Peyer's patch (tissue), 4 donors: ENCODE measurements around the gene OR52E8.

Source experiments
- POLR2A ChIP-seq, 2 donors: fragments of 450-650 bp; IDR thresholded peaks; one replicate each; pipeline ENCODE4 v1.5.1; 2017; ENCODE audit warnings: antibody characterized with exemption in 2 of 2, mild to moderate bottlenecking in 2 of 2, moderate library complexity in 2 of 2
- TF ChIP-seq, protein P1 (sequence below), 6 experiments: fragments of 450-650 bp in 4 of 6; fragments of 200-600 bp in 2 of 6; sonication (generic) in 1 of 6; IDR thresholded peaks; one replicate each; pipeline ENCODE4 v1.5.1; 2017 to 2019; ENCODE audit warnings: antibody characterized with exemption in 6 of 6, mild to moderate bottlenecking in 3 of 6, moderate library complexity in 1 of 6

DNA sequence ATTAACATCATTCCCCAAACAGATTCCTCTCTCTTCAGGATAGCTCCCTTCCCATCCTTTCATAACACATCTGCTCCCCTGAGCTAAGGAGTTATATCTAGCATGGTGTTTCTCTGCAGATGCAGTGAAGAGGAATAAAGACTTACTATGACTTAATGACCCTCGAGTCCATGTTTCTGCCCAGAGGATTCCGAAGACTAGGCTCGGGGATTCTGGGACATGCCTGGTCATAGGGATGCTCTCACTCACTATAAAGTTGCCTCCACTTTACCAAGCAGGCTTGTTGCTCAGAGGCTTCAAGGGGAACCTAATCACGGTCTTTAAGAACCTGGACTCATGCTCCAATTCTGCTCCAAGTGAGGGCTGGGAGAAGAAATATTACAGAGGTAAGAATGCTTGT is 22.8 kb upstream of the OR52E8 start, which contains the start of gene OR52E4:
- TF ChIP-seq POLR2A (IDR thresholded peaks at IDR 0.05): no peak
- TF ChIP-seq, protein P1, sequence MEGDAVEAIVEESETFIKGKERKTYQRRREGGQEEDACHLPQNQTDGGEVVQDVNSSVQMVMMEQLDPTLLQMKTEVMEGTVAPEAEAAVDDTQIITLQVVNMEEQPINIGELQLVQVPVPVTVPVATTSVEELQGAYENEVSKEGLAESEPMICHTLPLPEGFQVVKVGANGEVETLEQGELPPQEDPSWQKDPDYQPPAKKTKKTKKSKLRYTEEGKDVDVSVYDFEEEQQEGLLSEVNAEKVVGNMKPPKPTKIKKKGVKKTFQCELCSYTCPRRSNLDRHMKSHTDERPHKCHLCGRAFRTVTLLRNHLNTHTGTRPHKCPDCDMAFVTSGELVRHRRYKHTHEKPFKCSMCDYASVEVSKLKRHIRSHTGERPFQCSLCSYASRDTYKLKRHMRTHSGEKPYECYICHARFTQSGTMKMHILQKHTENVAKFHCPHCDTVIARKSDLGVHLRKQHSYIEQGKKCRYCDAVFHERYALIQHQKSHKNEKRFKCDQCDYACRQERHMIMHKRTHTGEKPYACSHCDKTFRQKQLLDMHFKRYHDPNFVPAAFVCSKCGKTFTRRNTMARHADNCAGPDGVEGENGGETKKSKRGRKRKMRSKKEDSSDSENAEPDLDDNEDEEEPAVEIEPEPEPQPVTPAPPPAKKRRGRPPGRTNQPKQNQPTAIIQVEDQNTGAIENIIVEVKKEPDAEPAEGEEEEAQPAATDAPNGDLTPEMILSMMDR (IDR thresholded peaks at IDR 0.05): no peak
